ENCODE results near the gene RAB6B. TPM values are rescaled to one million over a fixed set of nuclear protein-coding genes. Genes with fewer than 3 reads are reported as not detected.

The RAB6B gene
- total RNA-seq, 2 donors from 2014 or later, result 0.16 to 2.2 TPM

- no peaks in the 10 kb centered on the region for H3K9me3 Mint-ChIP-seq
- no peak for DNase-seq (ENCODE audit: low spot score in 2 of 2)
- H3K36me3 Mint-ChIP-seq, result no peaks in the 10 kb centered on the region
- ATAC-seq, result no peak
- no peak overlapping the region for H3K27ac Mint-ChIP-seq
Measured at GRCh38 chr3:133840055-133840737, 55.5 kb downstream of the RAB6B start.

DNA sequence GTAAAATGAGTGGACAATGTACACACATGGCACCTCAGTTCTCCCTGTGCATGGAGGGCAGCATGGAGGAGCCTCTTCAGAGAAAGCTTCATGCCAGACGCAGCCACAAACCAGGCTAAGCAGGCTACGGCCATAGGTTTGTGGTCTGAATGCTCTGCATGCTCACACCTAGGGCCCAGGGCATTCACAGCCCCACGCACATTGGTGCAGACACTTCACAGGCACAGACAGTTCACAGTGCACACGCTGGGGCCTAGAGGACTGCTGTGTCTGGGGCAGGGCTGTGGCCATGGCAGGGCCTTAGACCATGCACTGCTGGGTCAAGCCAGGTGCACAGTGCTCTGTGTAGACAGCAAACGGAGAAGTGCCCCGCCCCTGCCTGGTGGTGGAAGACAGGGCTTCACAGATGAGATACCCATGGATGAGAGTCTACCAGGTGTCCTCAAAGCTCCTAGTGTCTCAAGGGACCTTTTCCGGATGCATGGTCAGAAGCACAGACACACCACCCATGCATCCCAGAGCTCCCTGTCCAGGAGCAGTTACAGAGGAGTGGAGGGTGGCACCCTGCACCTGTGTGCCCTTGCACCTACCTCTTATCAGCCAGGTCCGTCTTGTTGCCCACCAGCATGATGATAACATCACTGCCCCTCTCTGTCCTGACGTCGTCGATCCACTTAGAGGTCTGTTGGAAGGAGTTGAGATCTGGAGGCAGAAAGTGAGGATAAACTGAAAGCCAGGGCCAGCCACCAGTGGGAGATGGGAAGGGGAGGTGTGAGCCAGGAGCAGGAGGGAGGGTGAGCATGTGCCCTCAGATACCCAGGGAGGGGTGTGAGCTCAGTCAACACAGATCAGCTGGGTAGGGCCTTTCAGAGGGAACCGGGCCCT lies 56.5 kb downstream of the RAB6B start:
- Mint-ChIP-seq H3K9me3 (no peaks in the 10 kb centered on the region), H3K27ac (no peak overlapping the region), H3K36me3 (no peaks in the 10 kb centered on the region)
- ATAC-seq (no peak), DNase-seq (ENCODE audit: low spot score in 2 of 2) (no peak)

GRCh38 chr3:133838296-133838789 lies 57.3 kb downstream of the RAB6B start:
- Mint-ChIP-seq H3K36me3 (no peaks in the 10 kb centered on the region), H3K9me3 (no peaks in the 10 kb centered on the region), H3K27ac (no peak overlapping the region)
- ATAC-seq (no peak), DNase-seq (ENCODE audit: low spot score in 2 of 2) (no peak)

- H3K27ac Mint-ChIP-seq, result no peak overlapping the region
- H3K9me3 Mint-ChIP-seq, result no peaks in the 10 kb centered on the region
- H3K36me3 Mint-ChIP-seq, result no peaks in the 10 kb centered on the region
- ATAC-seq, result no peak
- no peak for DNase-seq (ENCODE audit: low spot score in 2 of 2)
Measured at GRCh38 chr3:133837487-133838295, 58.0 kb downstream of the RAB6B start.

- Mint-ChIP-seq H3K36me3 (no peaks in the 10 kb centered on the region), H3K27ac (no peak overlapping the region), H3K9me3 (no peaks in the 10 kb centered on the region)
- no peak for DNase-seq (ENCODE audit: low spot score in 2 of 2)
- ATAC-seq, result no peak
Measured at GRCh38 chr3:133836497-133837158, 59.1 kb downstream of the RAB6B start.

DNA sequence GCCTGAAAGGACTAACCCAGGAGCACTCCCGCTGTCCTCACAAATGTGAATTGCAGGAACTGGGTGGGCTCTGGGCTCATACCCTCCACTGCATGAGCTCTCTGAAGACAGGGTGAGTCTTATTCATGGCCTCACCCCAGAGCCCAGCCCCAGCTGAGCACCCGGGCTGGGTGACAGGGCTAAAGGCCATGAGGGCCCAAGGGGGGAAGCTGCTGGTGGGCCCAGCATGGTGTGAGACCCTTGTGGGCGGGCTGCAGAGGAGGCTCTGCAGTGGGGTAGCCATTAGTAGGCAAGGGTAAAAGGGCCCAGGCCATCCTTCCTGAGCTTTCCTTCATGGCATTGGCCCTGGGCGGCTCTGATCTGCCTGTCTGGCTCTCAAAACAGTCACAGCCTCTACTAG lies 59.7 kb downstream of the RAB6B start:
- DNase-seq (ENCODE audit: low spot score in 2 of 2), result no peak
- ATAC-seq, result no peak

DNA sequence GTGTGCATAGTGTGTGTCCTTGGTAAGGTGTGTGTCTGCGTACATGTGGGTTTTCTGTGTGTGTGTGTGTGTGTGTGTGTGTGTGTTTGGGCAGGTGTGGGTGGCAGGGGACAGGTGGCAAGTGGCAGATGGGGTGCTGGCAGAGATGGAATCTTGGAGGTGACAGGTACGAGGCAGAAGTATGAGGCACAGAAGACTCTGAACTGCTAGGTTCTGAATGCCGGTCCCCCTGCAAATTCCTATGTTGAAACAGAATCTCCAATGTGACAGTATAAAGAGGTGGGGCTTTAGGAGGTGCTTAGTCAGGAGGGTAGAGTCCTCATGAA lies 60.3 kb downstream of the RAB6B start:
- Mint-ChIP-seq H3K27ac (no peak overlapping the region), H3K9me3 (no peaks in the 10 kb centered on the region), H3K36me3 (no peaks in the 10 kb centered on the region)
- DNase-seq (ENCODE audit: low spot score in 2 of 2), result no peak
- ATAC-seq, result no peak

More for the DNA sequence above, 59.7 kb downstream of the RAB6B start:
- Mint-ChIP-seq H3K36me3 (no peaks in the 10 kb centered on the region), H3K27ac (no peak overlapping the region), H3K9me3 (no peaks in the 10 kb centered on the region)

DNA sequence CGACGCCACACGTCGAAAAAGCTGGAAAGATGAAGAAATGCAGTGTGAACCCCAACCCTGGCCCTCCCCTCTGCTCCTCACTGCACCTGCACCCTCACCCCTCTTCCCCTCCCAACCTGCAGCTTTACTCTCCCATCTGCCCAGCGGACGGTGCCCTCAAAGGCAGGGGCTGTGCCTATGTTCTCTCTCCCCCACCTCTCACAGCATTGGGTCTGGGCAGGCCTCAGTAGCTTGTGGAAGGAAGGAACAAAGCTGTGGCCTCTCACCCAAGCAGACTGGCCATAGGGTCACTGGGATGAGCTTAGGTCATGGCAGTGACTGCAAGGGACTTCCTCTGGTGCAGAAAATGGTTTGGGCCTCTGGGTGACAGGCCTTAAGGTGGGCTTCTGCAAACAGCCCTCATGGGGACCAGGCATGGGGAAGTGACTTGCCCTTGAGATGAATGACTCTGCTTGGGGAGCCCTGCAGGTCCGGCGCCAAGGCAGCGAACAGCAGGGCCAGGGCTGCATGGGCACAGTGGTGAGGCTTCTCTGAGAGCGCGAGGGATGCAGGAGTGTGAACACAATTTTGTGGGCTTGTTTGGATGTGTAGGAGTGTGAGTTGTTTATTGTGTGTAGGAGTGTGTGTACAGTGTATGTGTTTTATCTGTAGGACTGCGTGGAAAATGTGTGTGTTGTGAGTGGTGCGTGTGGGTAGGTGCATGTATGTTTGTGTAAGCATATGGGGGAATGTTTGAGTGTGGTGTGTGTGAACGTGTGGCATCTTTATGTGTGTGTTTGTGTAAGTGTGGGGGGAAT lies 60.9 kb downstream of the RAB6B start:
- DNase-seq (ENCODE audit: low spot score in 2 of 2), result no peak

DNA sequence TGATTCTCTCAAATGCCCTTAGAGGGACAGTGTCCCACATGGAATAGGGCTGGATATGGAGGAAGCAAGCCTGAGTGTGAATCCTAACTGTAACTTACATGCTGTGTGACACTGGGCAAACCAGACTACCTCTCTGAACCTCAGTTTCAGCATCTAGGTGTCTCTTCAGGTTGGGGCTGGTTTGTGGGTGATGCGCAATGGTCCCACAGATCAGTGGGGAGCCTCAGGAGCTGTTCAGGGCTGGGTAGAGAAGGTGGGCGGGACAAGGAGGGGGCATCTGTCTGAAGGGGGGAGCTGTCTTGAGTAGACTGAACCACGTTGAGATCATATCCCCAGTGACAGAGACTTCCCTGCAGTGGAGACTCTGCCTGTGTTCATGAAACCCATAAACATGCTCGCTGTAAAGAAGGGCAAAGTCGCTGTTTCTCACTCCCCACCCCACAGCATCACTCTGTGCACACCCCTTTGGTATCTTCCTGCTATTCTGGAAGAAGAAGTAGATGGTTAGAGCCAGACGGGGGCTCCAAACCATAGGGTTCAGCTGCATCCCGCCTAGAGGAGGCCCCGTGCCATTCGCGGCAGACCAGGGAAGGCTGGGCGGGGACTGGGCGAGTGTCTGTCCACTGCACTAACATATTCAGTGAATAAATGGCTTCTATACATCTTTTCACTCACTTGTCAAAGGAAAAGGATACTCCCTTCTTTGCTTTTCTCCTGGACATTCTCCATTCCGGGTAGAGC lies 61.6 kb downstream of the RAB6B start:
- DNase-seq (ENCODE audit: low spot score in 2 of 2), result no peak
- Mint-ChIP-seq H3K36me3 (no peaks in the 10 kb centered on the region), H3K27ac (peak overlapping the region in 1 of 2 donors; percentile 79), H3K9me3 (no peaks in the 10 kb centered on the region)
- no peak for ATAC-seq

More for the DNA sequence above, 60.9 kb downstream of the RAB6B start:
- no peaks in the 10 kb centered on the region for H3K36me3 Mint-ChIP-seq
- ATAC-seq, result no peak
- no peak overlapping the region for H3K27ac Mint-ChIP-seq
- H3K9me3 Mint-ChIP-seq, result no peaks in the 10 kb centered on the region

GRCh38 chr3:133833267-133833666 lies 62.4 kb downstream of the RAB6B start:
- no peak for DNase-seq (ENCODE audit: low spot score in 2 of 2)
- H3K36me3 Mint-ChIP-seq, result no peaks in the 10 kb centered on the region
- H3K9me3 Mint-ChIP-seq, result no peaks in the 10 kb centered on the region
- peak overlapping the region in 1 of 2 donors; percentile 79 for H3K27ac Mint-ChIP-seq
- ATAC-seq, result no peak

DNA sequence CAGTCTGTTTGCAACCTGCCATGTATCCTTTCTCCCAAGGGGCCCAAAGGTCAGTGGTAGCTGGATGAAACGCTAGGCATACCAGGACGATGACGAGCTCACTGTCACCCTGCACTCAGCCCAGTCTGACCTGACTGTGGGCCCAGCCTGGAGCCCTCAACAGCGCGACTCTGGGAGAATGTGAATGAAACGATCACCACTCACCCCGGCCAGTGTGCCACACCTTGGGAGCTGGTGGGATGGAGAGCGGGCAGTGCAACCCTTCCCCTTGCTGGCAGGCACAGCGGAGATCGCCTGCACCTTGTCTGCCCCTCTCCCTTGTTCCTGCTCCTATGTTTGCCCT lies 62.9 kb downstream of the RAB6B start:
- no peak for DNase-seq (ENCODE audit: low spot score in 2 of 2)
- H3K36me3 Mint-ChIP-seq, result no peaks in the 10 kb centered on the region
- no peak for ATAC-seq
- H3K27ac Mint-ChIP-seq, result no peak overlapping the region
- no peaks in the 10 kb centered on the region for H3K9me3 Mint-ChIP-seq

GRCh38 chr3:133831966-133832801 lies 63.5 kb downstream of the RAB6B start:
- Mint-ChIP-seq H3K9me3 (no peaks in the 10 kb centered on the region), H3K27ac (no peak overlapping the region), H3K36me3 (no peaks in the 10 kb centered on the region)
- DNase-seq (ENCODE audit: low spot score in 2 of 2), result no peak
- ATAC-seq, result no peak

DNA sequence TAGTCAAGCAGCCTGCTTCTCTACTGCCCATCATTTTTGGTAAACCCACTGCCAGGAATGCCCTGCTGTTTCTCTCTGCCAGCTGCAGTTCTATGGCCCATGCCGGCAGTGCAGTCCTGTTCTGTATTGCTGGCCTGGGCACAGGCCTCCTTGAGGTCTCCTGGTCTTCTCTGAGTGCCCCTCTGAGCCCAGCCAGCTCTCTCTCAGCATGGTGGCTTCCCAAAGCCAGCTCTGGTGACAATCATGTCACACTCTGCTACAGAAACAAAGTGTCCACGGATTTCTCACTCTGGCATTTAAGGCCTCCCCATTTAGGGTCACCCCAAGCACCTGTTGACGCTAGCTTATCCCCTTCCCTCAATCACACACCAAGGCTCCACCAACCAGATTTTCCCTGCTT lies 65.6 kb downstream of the RAB6B start:
- ATAC-seq (no peak), DNase-seq (ENCODE audit: low spot score in 2 of 2) (no peak)
- Mint-ChIP-seq H3K27ac (no peak overlapping the region), H3K36me3 (peaks cover 8 to 16% of the 10 kb centered on the region in 2 donors), H3K9me3 (no peaks in the 10 kb centered on the region)

DNA sequence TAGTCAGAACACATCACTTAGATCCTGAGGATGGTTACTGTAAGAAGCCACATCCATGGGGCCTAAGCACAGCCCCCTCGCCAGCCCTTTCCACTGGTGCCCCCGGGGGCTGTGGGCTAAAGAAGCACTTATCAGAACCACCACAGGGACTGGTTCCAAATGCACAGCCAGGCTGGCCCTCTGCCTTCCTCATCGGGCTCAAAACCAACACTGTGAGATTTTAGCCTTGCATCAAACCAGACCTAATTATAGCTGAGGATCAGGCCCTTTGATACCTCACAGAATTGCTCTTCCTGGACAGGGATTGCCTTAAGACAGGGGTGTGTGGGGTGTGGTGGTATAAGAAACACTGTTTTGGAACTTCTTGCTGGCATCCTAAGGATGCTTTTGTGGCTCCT lies 66.4 kb downstream of the RAB6B start:
- Mint-ChIP-seq H3K36me3 (peaks cover 8 to 17% of the 10 kb centered on the region in 2 donors), H3K9me3 (no peaks in the 10 kb centered on the region), H3K27ac (no peak overlapping the region)
- ATAC-seq (no peak), DNase-seq (ENCODE audit: low spot score in 2 of 2) (no peak)

Measured in activated naive CD4-positive, alpha-beta T cell treated with anti-CD3 and anti-CD28 coated beads, Interleukin-2, amount 50 U/mL, for 72 hours (primary cell).